ENCODE results near the gene TMEM11. TPM values are rescaled to one million over a fixed set of nuclear protein-coding genes. Genes with fewer than 3 reads are reported as not detected.

Gene TMEM11
- total and polyA plus RNA-seq, 10 donors, result 14.2 to 25.0 (median 20.3) TPM

- H3K9me3 ChIP-seq, result peaks cover 0 to 37% (median 25%) of the 10 kb centered on the region in 8 donors
- 17 to 58% (median 30%) methylated on average over 1 of the region's 1 CpG for WGBS, 5 donors
- DNase-seq, result no peak
- H3K27me3 ChIP-seq (replicated peaks in 1 of 7), result no peaks in the 10 kb centered on the region
- intact Hi-C loops (cut with DNase I; ENCODE audit: low total_unique reads), result no loop called here
- TF ChIP-seq, protein P1, sequence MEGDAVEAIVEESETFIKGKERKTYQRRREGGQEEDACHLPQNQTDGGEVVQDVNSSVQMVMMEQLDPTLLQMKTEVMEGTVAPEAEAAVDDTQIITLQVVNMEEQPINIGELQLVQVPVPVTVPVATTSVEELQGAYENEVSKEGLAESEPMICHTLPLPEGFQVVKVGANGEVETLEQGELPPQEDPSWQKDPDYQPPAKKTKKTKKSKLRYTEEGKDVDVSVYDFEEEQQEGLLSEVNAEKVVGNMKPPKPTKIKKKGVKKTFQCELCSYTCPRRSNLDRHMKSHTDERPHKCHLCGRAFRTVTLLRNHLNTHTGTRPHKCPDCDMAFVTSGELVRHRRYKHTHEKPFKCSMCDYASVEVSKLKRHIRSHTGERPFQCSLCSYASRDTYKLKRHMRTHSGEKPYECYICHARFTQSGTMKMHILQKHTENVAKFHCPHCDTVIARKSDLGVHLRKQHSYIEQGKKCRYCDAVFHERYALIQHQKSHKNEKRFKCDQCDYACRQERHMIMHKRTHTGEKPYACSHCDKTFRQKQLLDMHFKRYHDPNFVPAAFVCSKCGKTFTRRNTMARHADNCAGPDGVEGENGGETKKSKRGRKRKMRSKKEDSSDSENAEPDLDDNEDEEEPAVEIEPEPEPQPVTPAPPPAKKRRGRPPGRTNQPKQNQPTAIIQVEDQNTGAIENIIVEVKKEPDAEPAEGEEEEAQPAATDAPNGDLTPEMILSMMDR (IDR thresholded peaks at IDR 0.05 in 8 of 11, conservative IDR thresholded peaks at IDR 0.05 in 3 of 11), result no peak
- TF ChIP-seq POLR2AphosphoS5 (IDR thresholded peaks at IDR 0.05) (no peak), POLR2A (IDR thresholded peaks at IDR 0.05) (no peak)
- H3K4me1 ChIP-seq, result peaks cover 0 to 39% (median 2%) of the 10 kb centered on the region in 6 donors
- H3K36me3 ChIP-seq, result peaks cover 0 to under 1% (median 0%) of the 10 kb centered on the region in 6 donors
- no peak overlapping the region for H3K4me3 ChIP-seq
- peak overlapping the region in 4 of 8 donors; percentile 39 to 84 (median 41) for H3K27ac ChIP-seq
Measured at GRCh38 chr17:21152731-21153130, 61.2 kb downstream of the TMEM11 start.

- no peak for TF ChIP-seq POLR2A (IDR thresholded peaks at IDR 0.05)
- TF ChIP-seq POLR2AphosphoS5 (IDR thresholded peaks at IDR 0.05), result no peak
- TF ChIP-seq, protein P1 (IDR thresholded peaks at IDR 0.05 in 8 of 11, conservative IDR thresholded peaks at IDR 0.05 in 3 of 11), result no peak
- peaks cover 0 to 51% (median 9%) of the 10 kb centered on the region in 6 donors for H3K4me1 ChIP-seq
- DNase-seq, result no peak
- 36 to 49% (median 43%) methylated on average over 1 of the region's 1 CpG for WGBS, 5 donors
- peaks cover 0 to 26% (median 12%) of the 10 kb centered on the region in 8 donors for H3K9me3 ChIP-seq
- peaks cover 0 to 7% (median 0%) of the 10 kb centered on the region in 6 donors for H3K36me3 ChIP-seq
- H3K27ac ChIP-seq, result peak overlapping the region in 6 of 8 donors; percentile 9 to 84 (median 22)
- H3K4me3 ChIP-seq, result no peak overlapping the region
- intact Hi-C loops (cut with DNase I; ENCODE audit: low total_unique reads), result no loop called here
- no peaks in the 10 kb centered on the region for H3K27me3 ChIP-seq (replicated peaks in 1 of 7)
Measured at GRCh38 chr17:21149621-21150020, 64.3 kb downstream of the TMEM11 start.

Small RNA genes within 50 kb of the gene (small RNA-seq; reads per million reads assigned to genes)
- 0 reads per million in 4 donors for gene RN7SL426P

Other genes with a start within 250 kb of the TMEM11 start
- gene USP22, start 171.2 kb downstream of the TMEM11 start, total RNA-seq, result 100 to 1,000 TPM; 131 to 200 (median 162) TPM
- gene USP22, start 171.2 kb downstream of the TMEM11 start, polyA plus RNA-seq, result 10 to 100 TPM; 21.7 to 44.2 (median 26.2) TPM
- gene DHRS7B, start 87.2 kb downstream of the TMEM11 start, total RNA-seq, result 10 to 100 TPM; 13.3 to 31.3 (median 19.7) TPM
- 10 to 100 TPM; 13.6 to 18.4 (median 16.7) TPM for gene DHRS7B, start 87.2 kb downstream of the TMEM11 start, polyA plus RNA-seq
- 10 to 100 TPM in 6 of 7 donors, 1 to 10 TPM in 1; 9.4 to 31.0 (median 16.6) TPM for gene NATD1, start 39.2 kb upstream of the TMEM11 start, total RNA-seq
- gene NATD1, start 39.2 kb upstream of the TMEM11 start, polyA plus RNA-seq, result 1 to 10 TPM; 1.3 to 5.9 (median 1.9) TPM
- gene MAP2K3, start 70.5 kb upstream of the TMEM11 start, total RNA-seq, result 100 to 1,000 TPM in 2 of 7 donors, 10 to 100 TPM in 5; 44.3 to 121 (median 83.6) TPM
- 10 to 100 TPM; 31.7 to 54.6 (median 46.3) TPM for gene MAP2K3, start 70.5 kb upstream of the TMEM11 start, polyA plus RNA-seq
- gene KCNJ12, start 162.2 kb upstream of the TMEM11 start, total RNA-seq, result 1 to 10 TPM; 1.0 to 4.8 (median 2.6) TPM
- gene KCNJ12, start 162.2 kb upstream of the TMEM11 start, polyA plus RNA-seq, result under 1 TPM; 0.11 to 0.77 (median 0.12) TPM